Liver (tissue), 9 donors: ENCODE measurements around the gene TM7SF2. TPM values are rescaled to one million over a fixed set of nuclear protein-coding genes. Genes with fewer than 3 reads are reported as not detected.

Experiments
- DNase-seq: peaks from one replicate; pipeline ENCODE4 v3.0.0-alpha.2; 2017; ENCODE audit warnings: low spot score
- H3K27ac ChIP-seq, 2 donors: one replicate each; pipeline ENCODE4 v1.7.0; 2013; ENCODE audit warnings: inconsistent platforms in 2 of 2, low read length in 2 of 2, control low read depth in 1 of 2, low read depth in 1 of 2, mild to moderate bottlenecking in 1 of 2
- H3K27me3 ChIP-seq, 4 donors: one replicate each; pipeline versions ENCODE4 v1.6.1 to v1.7.0; 2013; ENCODE audit warnings: low read length in 3 of 4, inconsistent platforms in 1 of 4, mild to moderate bottlenecking in 1 of 4, moderate library complexity in 1 of 4; ENCODE audit not compliant: control insufficient read depth in 4 of 4, insufficient read depth in 4 of 4
- H3K36me3 ChIP-seq, 4 donors: one replicate each; pipeline versions ENCODE4 v1.6.1 to v1.7.0; 2013; ENCODE audit warnings: low read length in 3 of 4, mild to moderate bottlenecking in 3 of 4, low read depth in 1 of 4, moderate library complexity in 1 of 4; ENCODE audit not compliant: control insufficient read depth in 4 of 4, insufficient read depth in 3 of 4
- H3K4me1 ChIP-seq, 4 donors: one replicate each; pipeline versions ENCODE4 v1.6.1 to v1.7.0; 2013; ENCODE audit warnings: low read length in 3 of 4, mild to moderate bottlenecking in 3 of 4, moderate library complexity in 1 of 4; ENCODE audit not compliant: control insufficient read depth in 4 of 4, insufficient read depth in 4 of 4
- H3K4me3 ChIP-seq, 3 donors: one replicate each; pipeline versions ENCODE4 v1.6.1 to v1.7.0; 2013; ENCODE audit warnings: low read length in 3 of 3, control low read depth in 1 of 3, low read depth in 1 of 3, mild to moderate bottlenecking in 1 of 3
- H3K9ac ChIP-seq, 2 donors: one replicate each; pipeline ENCODE4 v1.7.0; 2013; ENCODE audit warnings: low read length in 2 of 2, mild to moderate bottlenecking in 2 of 2, moderate library complexity in 2 of 2, control low read depth in 1 of 2, low read depth in 1 of 2
- H3K9me3 ChIP-seq, 4 donors: one replicate each; pipeline versions ENCODE4 v1.6.1 to v1.7.0; 2013; ENCODE audit warnings: low read length in 3 of 4; ENCODE audit not compliant: control insufficient read depth in 4 of 4
- ATF3 ChIP-seq: IDR thresholded peaks from 2 replicates; pipeline ENCODE4 v1.6.1; 2016; ENCODE audit warnings: antibody characterized with exemption
- CTCF ChIP-seq: fragments of 150-350 bp; IDR thresholded peaks from 2 replicates; pipeline ENCODE4 v1.5.1; 2017; ENCODE audit warnings: improper control_type of control experiment, low read depth, low read length; ENCODE audit not compliant: missing input control
- HNF4G ChIP-seq: IDR thresholded peaks from 2 replicates; pipeline ENCODE4 v1.6.1; 2016; ENCODE audit warnings: antibody characterized with exemption
- RAD21 ChIP-seq, 2 donors: IDR thresholded peaks; 2 replicates each; pipeline ENCODE4 v1.6.1; 2016; ENCODE audit warnings: antibody characterized with exemption in 2 of 2, mild to moderate bottlenecking in 2 of 2
- REST ChIP-seq: IDR thresholded peaks from 2 replicates; pipeline ENCODE4 v1.6.1; 2016; ENCODE audit warnings: antibody characterized with exemption, mild to moderate bottlenecking
- TAF1 ChIP-seq: conservative IDR thresholded peaks from 2 replicates; pipeline ENCODE4 v1.6.1; 2016; ENCODE audit warnings: antibody characterized with exemption, mild to moderate bottlenecking
- ZBTB33 ChIP-seq: IDR thresholded peaks from 2 replicates; pipeline ENCODE4 v1.6.1; 2016; ENCODE audit warnings: antibody characterized with exemption
- WGBS: extraction: QIAGEN DNeasy Blood & Tissue Kit; methylation state at CpG from one replicate; pipeline ENCODE4 v1.1.7; 2013; 5-methylcytosine and 5-hydroxymethylcytosine counted together
- polyA plus RNA-seq, 2 donors: library from polyadenylated mRNA; stranded (reverse) in 1 of 2; unstranded in 1 of 2; fragments of 200-250 nt in 1 of 2; fragments of >200 nt in 1 of 2; fragmentation: Nextera tagmentation in 1 of 2; extraction: Ambion mirVana in 1 of 2; gene quantifications; one replicate each; pipeline versions ENCODE4 v1.2.1 to v1.2.3, GENCODE V29; 2013 to 2015
- total RNA-seq, 2 donors: library from RNA; depleted of rRNA; stranded (reverse); fragments of >200 nt; gene quantifications; one replicate each; pipeline ENCODE4 v1.2.3, GENCODE V29; 2014
- donor health status: healthy.
- donor health status: healthy.
- donor health status: healthy.
- donor health status: healthy.
- donor health status: healthy.

The TM7SF2 gene
- total and polyA plus RNA-seq, 4 donors: 39.0 to 337 (median 89.1) TPM

DNA sequence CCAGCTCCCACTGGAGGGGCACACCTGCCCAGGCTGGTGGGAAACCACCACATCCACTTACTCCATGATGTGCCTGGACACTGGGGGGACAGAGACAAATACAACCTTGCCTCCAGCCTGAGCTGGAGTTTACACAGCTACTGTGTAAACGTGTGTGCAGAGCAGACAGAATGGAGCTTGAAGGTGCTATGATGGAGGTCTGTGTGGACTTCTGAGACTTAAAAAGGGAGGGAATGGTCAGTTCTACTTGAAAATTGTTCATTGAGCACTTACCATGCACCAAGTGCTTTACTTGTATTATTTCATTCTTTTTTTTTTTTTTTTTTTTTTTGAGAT lies 39.1 kb upstream of the TM7SF2 start:
- no peak for DNase-seq
- no peak overlapping the region for H3K27ac ChIP-seq
- no peak overlapping the region for H3K4me3 ChIP-seq
- no peaks in the 10 kb centered on the region for H3K4me1 ChIP-seq
- whole genome bisulfite sequencing: 62% methylated on average over 1 of the region's 1 CpG
- H3K27me3 ChIP-seq: no peaks in the 10 kb centered on the region
- H3K9ac ChIP-seq: no peak overlapping the region
- no peak for TF ChIP-seq HNF4G
- H3K9me3 ChIP-seq: no peaks in the 10 kb centered on the region
- H3K36me3 ChIP-seq: no peaks in the 10 kb centered on the region

DNA sequence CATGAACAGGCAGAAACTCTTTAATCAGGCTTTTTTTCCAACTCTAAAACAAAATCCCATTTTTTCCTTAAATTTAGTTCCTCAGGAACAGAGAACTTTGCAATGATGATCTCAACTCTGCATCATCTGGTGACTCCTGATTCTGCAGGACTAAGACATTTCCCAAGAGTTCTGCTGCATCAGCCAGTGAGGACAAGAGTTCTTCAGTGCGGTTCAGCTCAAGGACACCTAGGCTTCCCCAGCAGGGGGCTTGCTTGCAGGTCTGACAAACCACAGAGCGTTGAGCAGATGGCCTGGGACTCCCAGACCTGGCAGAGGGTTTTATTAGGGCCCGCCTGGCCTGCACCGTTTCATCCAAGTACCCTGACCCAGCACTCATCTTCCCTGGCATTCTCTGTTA lies 34.2 kb upstream of the TM7SF2 start:
- H3K9me3 ChIP-seq: no peaks in the 10 kb centered on the region
- no peak overlapping the region for H3K27ac ChIP-seq
- no peaks in the 10 kb centered on the region for H3K4me1 ChIP-seq
- no peak for TF ChIP-seq CTCF
- TF ChIP-seq TAF1: no peak
- no peak for TF ChIP-seq REST
- TF ChIP-seq ZBTB33: no peak
- no peaks in the 10 kb centered on the region for H3K36me3 ChIP-seq
- no peak for DNase-seq
- no peak overlapping the region for H3K4me3 ChIP-seq
- WGBS: 91% methylated on average over 4 of the region's 4 CpGs
- H3K27me3 ChIP-seq: no peaks in the 10 kb centered on the region
- H3K9ac ChIP-seq: no peak overlapping the region

DNA sequence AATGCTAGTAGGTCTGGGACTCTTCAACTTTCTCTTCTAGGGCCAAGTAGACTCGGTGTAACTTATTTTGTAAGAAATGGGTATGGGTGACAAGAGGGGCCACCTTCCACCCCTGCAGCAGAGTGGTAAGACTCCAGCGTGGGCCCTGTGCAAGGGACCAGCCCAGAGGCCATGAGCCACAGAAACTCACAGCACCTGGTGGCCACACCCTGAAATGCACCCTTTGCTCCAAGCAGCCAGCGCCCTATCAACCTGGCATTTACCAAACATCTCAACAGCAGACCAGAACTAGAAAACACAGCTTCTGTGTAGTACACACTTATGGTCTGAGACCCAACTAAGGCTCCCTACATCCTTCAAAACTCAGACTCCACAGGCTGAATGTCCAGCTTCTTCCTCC lies 33.5 kb upstream of the TM7SF2 start:
- peak; percentile 64 for DNase-seq
- 51% methylated on average over 3 of the region's 3 CpGs for WGBS
- Histone ChIP-seq H3K36me3 (no peaks in the 10 kb centered on the region), H3K9me3 (no peaks in the 10 kb centered on the region), H3K4me3 (no peak overlapping the region), H3K27me3 (no peaks in the 10 kb centered on the region), H3K4me1 (peaks cover 0 to under 1% (median under 1%) of the 10 kb centered on the region in 4 donors), H3K9ac (no peak overlapping the region), H3K27ac (no peak overlapping the region)
- TF ChIP-seq CTCF: peak; percentile 77
- peak; percentile 70 to 86 for TF ChIP-seq RAD21 (IDR thresholded peaks at IDR 0.05)
- TF ChIP-seq ATF3: no peak
